Pancreas (tissue), 10 donors: ENCODE data around the gene TAS2R42. TPM values are rescaled to one million over a fixed set of nuclear protein-coding genes. Genes with fewer than 3 reads are reported as not detected.
A peak's percentile ranks its signal among the peaks of the same experiment; 100 is the strongest.

Source experiments
- ATAC-seq, 4 donors: fragments of 200-7000 bp; cut with Tn5 transposase; one replicate each; pipeline versions ENCODE4 v1.8.0 to v1.9.1; 2020; ENCODE audit warnings: mild to moderate bottlenecking in 4 of 4, moderate library complexity in 4 of 4
- DNase-seq, 6 donors: peaks; one replicate each; pipeline ENCODE4 v3.0.0-alpha.2; 2020
- FAIRE-seq: peaks from 2 replicates; lab custom pipeline; 2012; peaks lifted over from hg19 to GRCh38; lab: Jason Lieb, UNC
- H3K27ac ChIP-seq, 4 donors: fragments of 200-600 bp; sonication (generic); 1 replicate in 3 of 4; 2 replicates in 1 of 4; pipeline versions ENCODE4 v1.5.0 to v1.8.0; 2020
- H3K27me3 ChIP-seq, 4 donors: fragments of 200-600 bp; one replicate each; pipeline ENCODE4 v1.8.0; 2021
- H3K36me3 ChIP-seq, 3 donors: fragments of 200-600 bp; sonication (generic) in 1 of 3; one replicate each; pipeline versions ENCODE4 v1.5.0 to v1.8.0; 2020 to 2021
- H3K4me1 ChIP-seq, 3 donors: fragments of 200-600 bp; one replicate each; pipeline ENCODE4 v1.8.0; 2021
- H3K4me3 ChIP-seq, 4 donors: fragments of 200-600 bp; sonication (generic) in 2 of 4; one replicate each; pipeline versions ENCODE4 v1.5.0 to v1.8.0; 2020 to 2021
- H3K9me3 ChIP-seq, 4 donors: fragments of 200-600 bp; one replicate each; pipeline ENCODE4 v1.8.0; 2021
- WGBS, 2 donors: extraction: QIAGEN DNeasy Blood & Tissue Kit; methylation state at CpG; one replicate each; pipeline ENCODE4 v1.1.7; 2013; 5-methylcytosine and 5-hydroxymethylcytosine counted together
- intact Hi-C, 3 donors: fragments of 100-400 bp; cut with DNase I; formaldehyde crosslinking; loops; one replicate each; pipeline versions ENCODE4 v1.11.1 to v1.14.2; 2022
- polyA plus RNA-seq, 2 donors: library from polyadenylated mRNA; stranded (reverse); fragments of 200-250 nt; gene quantifications; one replicate each; pipeline ENCODE4 v1.2.3, GENCODE V29; 2013
- total RNA-seq, 6 donors: library from RNA; stranded (reverse); fragmentation: NEBNext Ultra II Directional in 4 of 6; extraction: Animal tissue kit (Norgen Biotek cat#: 25700) in 4 of 6; gene quantifications; one replicate each; pipeline versions ENCODE4 v1.2.1 to v1.2.4, GENCODE V29; 2021 to 2023
- TF ChIP-seq, protein P1 (sequence below), 4 donors: fragments of 200-600 bp; sonication (generic) in 3 of 4; IDR thresholded peaks; one replicate each; pipeline versions ENCODE4 v1.5.0 to v1.8.0; 2021; ENCODE audit warnings: antibody characterized with exemption in 4 of 4
- donor health status: healthy with polysubstance abuse.
- donor health status: DM: no; HTN: no; CAD: no; lungs with moderate emphysema.
- donor health status: DM: no; HTN: no; CAD: no.
- donor health status: control.
- donor health status: control.
- donor health status: Bipolar disorder and iron deficiency.
- donor health status: DM: yes; HTN: yes; CAD: no.
- donor health status: DM: no; HTN: no; CAD: no.
- donor health status: DM: no; HTN: no; CAD: no.
- donor health status: DM: yes; HTN: yes; CAD: no.

TAS2R42 gene, protein sequence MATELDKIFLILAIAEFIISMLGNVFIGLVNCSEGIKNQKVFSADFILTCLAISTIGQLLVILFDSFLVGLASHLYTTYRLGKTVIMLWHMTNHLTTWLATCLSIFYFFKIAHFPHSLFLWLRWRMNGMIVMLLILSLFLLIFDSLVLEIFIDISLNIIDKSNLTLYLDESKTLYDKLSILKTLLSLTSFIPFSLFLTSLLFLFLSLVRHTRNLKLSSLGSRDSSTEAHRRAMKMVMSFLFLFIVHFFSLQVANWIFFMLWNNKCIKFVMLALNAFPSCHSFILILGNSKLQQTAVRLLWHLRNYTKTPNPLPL
- not detected for total RNA-seq
- polyA plus RNA-seq: not detected

DNA sequence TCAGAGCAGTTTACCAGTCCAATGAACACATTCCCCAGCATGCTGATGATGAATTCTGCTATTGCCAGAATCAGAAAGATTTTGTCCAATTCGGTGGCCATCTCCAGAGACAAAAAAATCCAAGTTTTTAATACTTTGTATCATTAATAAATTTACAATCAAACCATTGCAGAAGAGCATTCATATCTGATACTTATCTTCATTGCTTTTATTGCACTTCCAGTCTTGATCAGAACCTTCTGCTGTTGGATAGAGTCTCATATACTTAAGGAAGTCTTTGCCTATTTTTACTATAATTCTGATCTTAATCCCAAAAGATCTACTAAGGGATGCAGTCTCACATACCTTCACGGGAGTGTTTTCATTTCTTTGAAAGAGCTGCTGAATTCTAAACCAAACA lies at the start of gene TAS2R42:
TAS2R42 (minus strand) TSS at position 101 of the 400 bp plus-strand sequence; CDS start at position 101, 0 bp downstream.
- 31 to 39% methylated on average over 2 of the region's 2 CpGs for WGBS, 2 donors
- no peak for ATAC-seq
- Histone ChIP-seq H3K27me3 (no peaks in the 10 kb centered on the region), H3K9me3 (no peaks in the 10 kb centered on the region), H3K36me3 (no peaks in the 10 kb centered on the region), H3K4me1 (no peaks in the 10 kb centered on the region), H3K27ac (no peak within 1 kb of the TSS), H3K4me3 (no peak within 1 kb of the TSS)
- intact Hi-C loops: no loop called here
- DNase-seq: no peak
- TF ChIP-seq, protein P1, sequence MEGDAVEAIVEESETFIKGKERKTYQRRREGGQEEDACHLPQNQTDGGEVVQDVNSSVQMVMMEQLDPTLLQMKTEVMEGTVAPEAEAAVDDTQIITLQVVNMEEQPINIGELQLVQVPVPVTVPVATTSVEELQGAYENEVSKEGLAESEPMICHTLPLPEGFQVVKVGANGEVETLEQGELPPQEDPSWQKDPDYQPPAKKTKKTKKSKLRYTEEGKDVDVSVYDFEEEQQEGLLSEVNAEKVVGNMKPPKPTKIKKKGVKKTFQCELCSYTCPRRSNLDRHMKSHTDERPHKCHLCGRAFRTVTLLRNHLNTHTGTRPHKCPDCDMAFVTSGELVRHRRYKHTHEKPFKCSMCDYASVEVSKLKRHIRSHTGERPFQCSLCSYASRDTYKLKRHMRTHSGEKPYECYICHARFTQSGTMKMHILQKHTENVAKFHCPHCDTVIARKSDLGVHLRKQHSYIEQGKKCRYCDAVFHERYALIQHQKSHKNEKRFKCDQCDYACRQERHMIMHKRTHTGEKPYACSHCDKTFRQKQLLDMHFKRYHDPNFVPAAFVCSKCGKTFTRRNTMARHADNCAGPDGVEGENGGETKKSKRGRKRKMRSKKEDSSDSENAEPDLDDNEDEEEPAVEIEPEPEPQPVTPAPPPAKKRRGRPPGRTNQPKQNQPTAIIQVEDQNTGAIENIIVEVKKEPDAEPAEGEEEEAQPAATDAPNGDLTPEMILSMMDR (IDR thresholded peaks at IDR 0.05): no peak
- FAIRE-seq: no peak

DNA sequence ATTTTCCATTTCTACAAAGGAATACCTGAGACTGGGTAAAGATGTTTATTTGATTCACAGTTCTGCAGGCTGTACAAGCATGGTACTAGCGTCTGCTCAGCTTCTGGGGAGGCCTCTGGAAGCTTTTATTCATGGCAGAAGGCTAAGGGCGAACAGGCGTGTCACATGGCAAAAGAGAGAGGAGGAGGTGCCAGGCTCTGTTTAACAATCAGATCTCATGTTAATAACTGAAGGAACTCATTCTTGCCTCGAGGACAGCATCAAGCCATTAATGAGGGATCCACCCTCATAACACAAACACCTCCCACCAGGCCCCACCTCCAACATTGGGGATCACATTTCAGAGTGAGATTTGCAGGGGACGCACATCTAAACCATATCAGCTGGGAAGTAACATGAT lies 46.8 kb upstream of the TAS2R42 start:
- TF ChIP-seq, protein P1 (IDR thresholded peaks at IDR 0.05): no peak
- ATAC-seq: no peak

DNA sequence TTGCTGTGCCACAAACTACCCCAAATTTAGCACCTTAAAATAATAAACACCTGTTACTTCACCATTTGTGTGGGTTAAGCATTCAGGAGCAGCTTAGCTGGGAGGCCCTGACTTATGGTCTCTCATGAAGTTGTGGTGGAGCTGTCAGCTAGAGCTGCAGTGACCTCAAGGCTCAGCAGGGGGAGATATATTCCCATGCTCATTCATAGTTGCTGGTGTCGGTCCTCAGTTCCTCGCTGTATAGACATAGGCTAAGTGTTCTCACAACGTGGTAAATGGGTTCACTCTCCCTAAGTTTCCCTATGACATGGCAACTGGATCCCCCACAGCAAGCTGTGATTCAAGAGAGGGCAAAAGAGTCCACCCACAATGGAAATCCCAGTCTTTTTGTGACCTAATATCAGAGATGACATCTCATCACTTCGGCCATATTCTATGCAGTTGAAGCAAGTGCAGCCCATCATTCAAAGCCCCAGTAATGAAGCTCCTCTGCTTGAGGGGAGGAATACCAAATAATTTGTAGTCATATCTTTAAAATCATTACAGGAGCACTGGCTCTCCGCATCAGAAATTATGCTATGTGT lies 41.7 kb upstream of the TAS2R42 start:
- intact Hi-C loops: no loop called here

More for the DNA sequence above, 46.8 kb upstream of the TAS2R42 start:
- Histone ChIP-seq H3K27me3 (no peaks in the 10 kb centered on the region), H3K36me3 (no peaks in the 10 kb centered on the region), H3K9me3 (no peaks in the 10 kb centered on the region), H3K4me3 (no peak overlapping the region), H3K27ac (no peak overlapping the region), H3K4me1 (no peaks in the 10 kb centered on the region)
- WGBS, 2 donors: 73 to 75% methylated on average over 5 of the region's 5 CpGs
- no peak for DNase-seq
- intact Hi-C loops: loop anchor here in 1 of 3 donors (10.0 kb wide), 1 partner anchor 251 kb away; no protein-coding TSS in a partner anchor
- no peak for FAIRE-seq

DNA sequence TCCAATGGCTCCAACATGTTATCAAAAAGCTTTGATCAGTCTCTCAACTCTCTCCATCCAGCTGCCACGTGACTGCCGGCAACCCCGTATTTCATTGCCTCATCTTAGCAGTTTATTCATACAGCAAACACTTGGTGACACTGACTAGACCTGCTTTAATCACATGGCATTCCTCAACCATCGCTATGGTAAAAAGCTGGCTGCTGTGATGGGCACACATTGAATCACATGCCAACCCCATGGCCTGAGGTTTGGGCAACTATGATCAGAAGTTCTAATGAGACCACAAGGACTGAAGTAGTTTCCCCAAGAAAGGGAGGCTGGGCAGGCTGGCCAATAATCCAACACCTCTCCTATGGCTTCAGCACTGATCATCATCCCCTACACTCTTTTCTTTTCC lies 40.6 kb upstream of the TAS2R42 start:
- no peak for DNase-seq
- Histone ChIP-seq H3K4me1 (no peaks in the 10 kb centered on the region), H3K27ac (no peak overlapping the region), H3K9me3 (no peaks in the 10 kb centered on the region), H3K4me3 (no peak overlapping the region), H3K27me3 (no peaks in the 10 kb centered on the region), H3K36me3 (no peaks in the 10 kb centered on the region)
- FAIRE-seq: no peak
- intact Hi-C loops: no loop called here
- WGBS, 2 donors: 83 to 92% methylated on average over 4 of the region's 4 CpGs
- no peak for ATAC-seq
- TF ChIP-seq, protein P1 (IDR thresholded peaks at IDR 0.05): no peak

More for the DNA sequence above, 41.7 kb upstream of the TAS2R42 start:
- ATAC-seq: peak in 3 of 4 donors; percentile 71 to 89 (median 80)
- TF ChIP-seq, protein P1 (IDR thresholded peaks at IDR 0.05): peak; percentile 12 to 27 (median 27)
- WGBS, 2 donors: 37 to 47% methylated on average over 5 of the region's 5 CpGs
- Histone ChIP-seq H3K4me1 (no peaks in the 10 kb centered on the region), H3K27ac (no peak overlapping the region), H3K9me3 (no peaks in the 10 kb centered on the region), H3K36me3 (no peaks in the 10 kb centered on the region), H3K4me3 (no peak overlapping the region), H3K27me3 (no peaks in the 10 kb centered on the region)
- no peak for FAIRE-seq
- DNase-seq: peak in 2 of 6 donors; percentile 24 to 37

DNA sequence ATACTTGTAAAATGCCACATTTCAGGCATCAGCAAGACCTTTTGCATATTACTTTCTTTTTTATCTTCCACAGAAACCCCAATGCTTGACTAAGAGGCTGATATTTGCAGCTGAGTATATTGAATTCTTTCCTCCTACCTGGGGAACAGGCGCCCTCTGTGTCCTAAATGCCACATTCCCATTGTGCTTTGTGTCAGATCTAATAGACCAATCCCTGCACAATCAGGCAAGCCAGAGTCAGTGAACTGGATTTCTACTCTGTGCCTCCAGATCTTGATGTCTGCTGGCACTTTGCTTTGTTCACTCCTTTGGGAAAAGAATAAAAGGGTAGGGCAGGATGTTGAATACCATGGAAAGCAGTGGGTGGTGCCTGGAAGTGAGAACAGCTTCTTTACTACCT lies 22.4 kb upstream of the TAS2R42 start:
- Histone ChIP-seq H3K36me3 (no peaks in the 10 kb centered on the region), H3K27ac (no peak overlapping the region), H3K27me3 (no peaks in the 10 kb centered on the region), H3K9me3 (no peaks in the 10 kb centered on the region), H3K4me1 (no peaks in the 10 kb centered on the region), H3K4me3 (no peak overlapping the region)
- intact Hi-C loops: no loop called here
- ATAC-seq: no peak
- no peak for DNase-seq
- TF ChIP-seq, protein P1 (IDR thresholded peaks at IDR 0.05): no peak
- WGBS, 2 donors: 43 to 67% methylated on average over 1 of the region's 1 CpG
- no peak for FAIRE-seq
